ENCODE results near the gene PDGFRB. TPM values are rescaled to one million over a fixed set of nuclear protein-coding genes. Genes with fewer than 3 reads are reported as not detected.

Gene PDGFRB
- polyA plus RNA-seq, 1 donor from 2014 or later = not detected

GRCh38 chr5:150132740-150133139 lies 22.9 kb downstream of the PDGFRB start:
- H3K9me2 ChIP-seq (ENCODE audit: insufficient read depth, low read length) = no peaks in the 10 kb centered on the region
- H3F3A ChIP-seq (ENCODE audit: insufficient read depth, low read length, poor library complexity, severe bottlenecking) = no peaks in the 10 kb centered on the region
- H4K20me1 ChIP-seq (ENCODE audit: insufficient read depth) = no peaks in the 10 kb centered on the region
- H3K4me2 ChIP-seq (ENCODE audit: low read length) = no peak overlapping the region
- no peak overlapping the region for H3K4me3 ChIP-seq (ENCODE audit: low read length)
- no peak overlapping the region for H3K9ac ChIP-seq (ENCODE audit: low read length)
- H3K79me2 ChIP-seq (replicated peaks; ENCODE audit: insufficient read depth, low read length) = no peaks in the 10 kb centered on the region
- TF ChIP-seq MXI1 (conservative IDR thresholded peaks at IDR 0.05; ENCODE audit: poor library complexity, severe bottlenecking) (no peak), CTCF (IDR thresholded peaks at IDR 0.05; ENCODE audit: poor library complexity, severe bottlenecking) (no peak), REST (IDR thresholded peaks at IDR 0.05; ENCODE audit: borderline replicate concordance) (no peak), RAD21 (conservative IDR thresholded peaks at IDR 0.05) (no peak), EP300 (conservative IDR thresholded peaks at IDR 0.05; ENCODE audit: poor library complexity, severe bottlenecking) (no peak), TAF1 (IDR thresholded peaks at IDR 0.05; ENCODE audit: low read depth) (no peak), EZH2 (IDR thresholded peaks at IDR 0.05; ENCODE audit: borderline replicate concordance, insufficient read depth, low read length, poor library complexity, severe bottlenecking) (no peak), POLR2AphosphoS5 (IDR thresholded peaks at IDR 0.05) (no peak), SMC3 (conservative IDR thresholded peaks at IDR 0.05; ENCODE audit: poor library complexity) (no peak)
- H3K27ac ChIP-seq (ENCODE audit: low read length) = no peak overlapping the region
- H3K9me3 ChIP-seq (ENCODE audit: low read length) = no peaks in the 10 kb centered on the region
- no peak overlapping the region for H2AFZ ChIP-seq (ENCODE audit: low read depth, low read length)
- H3K27me3 ChIP-seq (ENCODE audit: insufficient read depth, low read depth, low read length) = no peaks in the 10 kb centered on the region
- no peaks in the 10 kb centered on the region for H3K36me3 ChIP-seq (ENCODE audit: insufficient read depth, low read length)

- no peaks in the 10 kb centered on the region for H4K20me1 ChIP-seq (ENCODE audit: insufficient read depth)
- H3K27me3 ChIP-seq (ENCODE audit: insufficient read depth, low read depth, low read length) = no peaks in the 10 kb centered on the region
- H3K9ac ChIP-seq (ENCODE audit: low read length) = no peak overlapping the region
- no peaks in the 10 kb centered on the region for H3K9me3 ChIP-seq (ENCODE audit: low read length)
- no peak overlapping the region for H3K4me3 ChIP-seq (ENCODE audit: low read length)
- TF ChIP-seq EP300 (conservative IDR thresholded peaks at IDR 0.05; ENCODE audit: poor library complexity, severe bottlenecking) (no peak), TAF1 (IDR thresholded peaks at IDR 0.05; ENCODE audit: low read depth) (no peak), RAD21 (conservative IDR thresholded peaks at IDR 0.05) (no peak), CTCF (IDR thresholded peaks at IDR 0.05; ENCODE audit: poor library complexity, severe bottlenecking) (no peak)
- H2AFZ ChIP-seq (ENCODE audit: low read depth, low read length) = no peak overlapping the region
- no peaks in the 10 kb centered on the region for H3K79me2 ChIP-seq (replicated peaks; ENCODE audit: insufficient read depth, low read length)
- H3F3A ChIP-seq (ENCODE audit: insufficient read depth, low read length, poor library complexity, severe bottlenecking) = no peaks in the 10 kb centered on the region
- H3K4me2 ChIP-seq (ENCODE audit: low read length) = no peak overlapping the region
- no peak overlapping the region for H3K27ac ChIP-seq (ENCODE audit: low read length)
- no peaks in the 10 kb centered on the region for H3K9me2 ChIP-seq (ENCODE audit: insufficient read depth, low read length)
- H3K36me3 ChIP-seq (ENCODE audit: insufficient read depth, low read length) = no peaks in the 10 kb centered on the region
These were observed 23.5 kb downstream of the PDGFRB start for GRCh38 chr5:150131978-150132694.

Measured in neural cell (in vitro differentiated cells).